Measurements from ENCODE around the gene ISCA2.
A peak's percentile ranks its signal among the peaks of the same experiment; 100 is the strongest.

The ISCA2 gene

GRCh38 chr14:74483321-74483720 lies 10.2 kb upstream of the ISCA2 start:
- TF ChIP-seq, protein P1, sequence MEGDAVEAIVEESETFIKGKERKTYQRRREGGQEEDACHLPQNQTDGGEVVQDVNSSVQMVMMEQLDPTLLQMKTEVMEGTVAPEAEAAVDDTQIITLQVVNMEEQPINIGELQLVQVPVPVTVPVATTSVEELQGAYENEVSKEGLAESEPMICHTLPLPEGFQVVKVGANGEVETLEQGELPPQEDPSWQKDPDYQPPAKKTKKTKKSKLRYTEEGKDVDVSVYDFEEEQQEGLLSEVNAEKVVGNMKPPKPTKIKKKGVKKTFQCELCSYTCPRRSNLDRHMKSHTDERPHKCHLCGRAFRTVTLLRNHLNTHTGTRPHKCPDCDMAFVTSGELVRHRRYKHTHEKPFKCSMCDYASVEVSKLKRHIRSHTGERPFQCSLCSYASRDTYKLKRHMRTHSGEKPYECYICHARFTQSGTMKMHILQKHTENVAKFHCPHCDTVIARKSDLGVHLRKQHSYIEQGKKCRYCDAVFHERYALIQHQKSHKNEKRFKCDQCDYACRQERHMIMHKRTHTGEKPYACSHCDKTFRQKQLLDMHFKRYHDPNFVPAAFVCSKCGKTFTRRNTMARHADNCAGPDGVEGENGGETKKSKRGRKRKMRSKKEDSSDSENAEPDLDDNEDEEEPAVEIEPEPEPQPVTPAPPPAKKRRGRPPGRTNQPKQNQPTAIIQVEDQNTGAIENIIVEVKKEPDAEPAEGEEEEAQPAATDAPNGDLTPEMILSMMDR (IDR thresholded peaks at IDR 0.05; ENCODE audit: low read length, missing control alignments): no peak
- DNase-seq (ENCODE audit: low read depth): no peak

GRCh38 chr14:74486164-74486563 lies 7.4 kb upstream of the ISCA2 start:
- H3K4me3 ChIP-seq (replicated peaks; ENCODE audit: low read depth, low read length): no peak overlapping the region
- TF ChIP-seq, protein P1 (IDR thresholded peaks at IDR 0.05; ENCODE audit: low read length, missing control alignments): no peak
- DNase-seq (ENCODE audit: low read depth): no peak

More at GRCh38 chr14:74483321-74483720, 10.2 kb upstream of the ISCA2 start:
- no peak overlapping the region for H3K4me3 ChIP-seq (replicated peaks; ENCODE audit: low read depth, low read length)

DNA sequence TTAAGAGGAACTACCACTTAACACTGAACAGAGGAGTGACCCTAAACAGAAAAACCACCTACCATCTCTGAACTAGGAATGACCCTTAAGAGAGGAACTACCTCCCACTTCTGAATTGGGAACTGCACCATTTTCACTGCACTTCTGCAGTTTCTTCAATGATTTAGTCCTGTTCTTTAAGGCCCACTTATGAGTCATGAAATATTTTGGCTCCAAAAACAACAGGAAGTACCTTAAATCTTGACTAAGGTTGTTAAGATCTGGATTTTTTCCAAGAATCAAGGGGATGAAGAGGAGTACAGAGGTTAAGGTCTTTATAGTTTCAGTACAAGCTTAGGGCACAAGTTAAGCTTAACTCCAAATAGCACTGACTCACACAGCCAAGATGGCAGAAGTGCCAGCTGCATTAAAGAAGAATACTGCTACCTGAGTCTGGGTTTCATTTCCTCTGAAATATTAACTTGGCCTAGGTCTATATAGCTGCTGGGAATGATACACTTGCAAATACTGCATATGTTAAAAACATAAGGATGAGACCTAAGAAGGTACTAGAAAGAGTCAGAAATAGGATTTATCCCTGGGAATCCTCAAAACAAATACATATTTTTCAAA lies 4.7 kb upstream of the ISCA2 start:
- TF ChIP-seq, protein P1 (IDR thresholded peaks at IDR 0.05; ENCODE audit: low read length, missing control alignments): no peak
- H3K4me3 ChIP-seq (replicated peaks; ENCODE audit: low read depth, low read length): no peak overlapping the region
- peak; percentile 72 for DNase-seq (ENCODE audit: low read depth)

DNA sequence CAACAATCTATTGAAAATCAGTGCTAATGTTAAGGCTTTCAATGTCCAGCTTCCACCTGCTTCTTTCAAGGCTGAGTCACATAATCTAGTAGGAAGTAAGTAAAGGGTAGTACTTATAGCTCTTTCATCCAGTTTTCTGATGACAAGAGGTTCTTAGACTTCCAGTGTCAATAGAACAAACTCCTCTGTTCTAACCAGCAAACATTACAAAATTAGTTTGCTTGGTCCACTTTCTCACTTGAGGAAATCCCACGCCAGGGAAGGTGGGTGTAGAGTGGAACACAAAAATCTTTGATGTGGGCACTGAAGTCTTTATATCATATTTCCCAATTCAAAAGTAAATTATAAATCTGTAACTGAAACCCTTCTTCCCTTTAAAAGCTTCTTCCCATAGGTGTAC lies 3.1 kb upstream of the ISCA2 start:
- no peak overlapping the region for H3K4me3 ChIP-seq (replicated peaks; ENCODE audit: low read depth, low read length)
- DNase-seq (ENCODE audit: low read depth): no peak
- TF ChIP-seq, protein P1 (IDR thresholded peaks at IDR 0.05; ENCODE audit: low read length, missing control alignments): no peak

- TF ChIP-seq, protein P1 (IDR thresholded peaks at IDR 0.05; ENCODE audit: low read length, missing control alignments): peak; percentile 22
- peak; percentile 45 for DNase-seq (ENCODE audit: low read depth)
- H3K4me3 ChIP-seq (replicated peaks; ENCODE audit: low read depth, low read length): peak overlapping the region; percentile 90
Measured at GRCh38 chr14:74491956-74492775, 1.4 kb upstream of the ISCA2 start.

- TF ChIP-seq, protein P1 (IDR thresholded peaks at IDR 0.05; ENCODE audit: low read length, missing control alignments): no peak
- no peak for DNase-seq (ENCODE audit: low read depth)
- peak within 1 kb of the TSS; percentile 90 for H3K4me3 ChIP-seq (replicated peaks; ENCODE audit: low read depth, low read length)
Measured at GRCh38 chr14:74492776-74493342, 706 bp upstream of the ISCA2 start, which contains the start of gene NPC2. NPC2 (minus strand) TSS chr14:74493305; CDS start chr14:74493274, 31 bp downstream.
